Stomach (tissue), 9 donors: Measurements from ENCODE around the gene ROS1. TPM values are rescaled to one million over a fixed set of nuclear protein-coding genes. Genes with fewer than 3 reads are reported as not detected.

ENCODE experiments used
- DNase-seq, 2 donors: peaks; one replicate each; pipeline versions ENCODE4 v3.0.0 to v3.0.0-alpha.2; 2013 to 2019
- H3K27ac ChIP-seq, 5 donors: fragments of 200-600 bp in 4 of 5; sonication (generic) in 4 of 5; one replicate each; pipeline ENCODE4 v1.5.1; 2013 to 2019; ENCODE audit warnings: mild to moderate bottlenecking in 1 of 5, moderate library complexity in 1 of 5
- H3K27me3 ChIP-seq, 3 donors: fragments of 200-600 bp; sonication (generic); one replicate each; pipeline ENCODE4 v1.5.1; 2017 to 2019; ENCODE audit warnings: mixed run types in 1 of 3
- H3K36me3 ChIP-seq, 4 donors: fragments of 200-600 bp; sonication (generic); 1 replicate in 3 of 4; 2 replicates in 1 of 4; pipeline ENCODE4 v1.5.1; 2016 to 2019
- H3K4me1 ChIP-seq, 4 donors: fragments of 200-600 bp; sonication (generic); one replicate each; pipeline ENCODE4 v1.5.1; 2016 to 2019
- H3K4me3 ChIP-seq, 4 donors: fragments of 200-600 bp; sonication (generic) in 3 of 4; one replicate each; pipeline ENCODE4 v1.5.1; 2016 to 2019; ENCODE audit warnings: mild to moderate bottlenecking in 1 of 4
- H3K9me3 ChIP-seq, 4 donors: fragments of 200-600 bp; sonication (generic); one replicate each; pipeline ENCODE4 v1.5.1; 2016 to 2019
- EP300 ChIP-seq: sonication (generic); formaldehyde crosslinking; IDR thresholded peaks from one replicate; pipeline ENCODE4 v1.6.1; 2017; ENCODE audit warnings: antibody characterized with exemption
- POLR2A ChIP-seq, 4 donors: fragments of 450-650 bp; IDR thresholded peaks; one replicate each; pipeline ENCODE4 v1.6.1; 2016; ENCODE audit warnings: antibody characterized with exemption in 4 of 4, control low read depth in 2 of 4, mild to moderate bottlenecking in 1 of 4, moderate library complexity in 1 of 4
- POLR2AphosphoS5 ChIP-seq, 3 donors: sonication (generic); formaldehyde crosslinking; IDR thresholded peaks; one replicate each; pipeline ENCODE4 v1.6.1; 2016; ENCODE audit warnings: antibody characterized with exemption in 3 of 3
- WGBS, 5 donors: extraction: QIAGEN DNeasy Blood & Tissue Kit in 3 of 5; methylation state at CpG; one replicate each; pipeline versions ENCODE4 v1.1.5 to v1.1.7; 2013 to 2018; 5-methylcytosine and 5-hydroxymethylcytosine counted together
- intact Hi-C: fragments of 100-400 bp; cut with DNase I; formaldehyde crosslinking; loops from one replicate; pipeline ENCODE4 v1.15.1; 2023; ENCODE audit warnings: low total_unique reads
- polyA plus RNA-seq, 3 donors: library from polyadenylated mRNA; stranded (reverse); fragments of 200-250 nt; gene quantifications; one replicate each; pipeline ENCODE4 v1.2.3, GENCODE V29; 2013
- total RNA-seq, 5 donors: library from RNA; depleted of rRNA; stranded (reverse); fragments of >200 nt; gene quantifications; one replicate each; pipeline versions ENCODE4 v1.1.0 to v1.2.3, GENCODE V29; 2014 to 2016
- TF ChIP-seq, protein P1 (sequence below), 7 experiments: fragments of 450-650 bp in 4 of 7; fragments of 200-600 bp in 3 of 7; sonication (generic) in 3 of 7; IDR thresholded peaks; one replicate each; pipeline ENCODE4 v1.5.1; 2016 to 2019; ENCODE audit warnings: antibody characterized with exemption in 7 of 7, control low read depth in 2 of 7, mild to moderate bottlenecking in 1 of 7
- donor health status: healthy with polysubstance abuse.
- donor health status: Bipolar disorder and iron deficiency.
- donor health status: healthy.

Gene ROS1
- total and polyA plus RNA-seq, 8 donors, result 0.08 to 4.3 (median 2.1) TPM; not detected in 4

- TF ChIP-seq EP300 (no peak), POLR2A (IDR thresholded peaks at IDR 0.05) (no peak), POLR2AphosphoS5 (IDR thresholded peaks at IDR 0.05) (no peak)
- TF ChIP-seq, protein P1, sequence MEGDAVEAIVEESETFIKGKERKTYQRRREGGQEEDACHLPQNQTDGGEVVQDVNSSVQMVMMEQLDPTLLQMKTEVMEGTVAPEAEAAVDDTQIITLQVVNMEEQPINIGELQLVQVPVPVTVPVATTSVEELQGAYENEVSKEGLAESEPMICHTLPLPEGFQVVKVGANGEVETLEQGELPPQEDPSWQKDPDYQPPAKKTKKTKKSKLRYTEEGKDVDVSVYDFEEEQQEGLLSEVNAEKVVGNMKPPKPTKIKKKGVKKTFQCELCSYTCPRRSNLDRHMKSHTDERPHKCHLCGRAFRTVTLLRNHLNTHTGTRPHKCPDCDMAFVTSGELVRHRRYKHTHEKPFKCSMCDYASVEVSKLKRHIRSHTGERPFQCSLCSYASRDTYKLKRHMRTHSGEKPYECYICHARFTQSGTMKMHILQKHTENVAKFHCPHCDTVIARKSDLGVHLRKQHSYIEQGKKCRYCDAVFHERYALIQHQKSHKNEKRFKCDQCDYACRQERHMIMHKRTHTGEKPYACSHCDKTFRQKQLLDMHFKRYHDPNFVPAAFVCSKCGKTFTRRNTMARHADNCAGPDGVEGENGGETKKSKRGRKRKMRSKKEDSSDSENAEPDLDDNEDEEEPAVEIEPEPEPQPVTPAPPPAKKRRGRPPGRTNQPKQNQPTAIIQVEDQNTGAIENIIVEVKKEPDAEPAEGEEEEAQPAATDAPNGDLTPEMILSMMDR (IDR thresholded peaks at IDR 0.05), result no peak
- intact Hi-C loops, result no loop called here
- H3K9me3 ChIP-seq, result no peaks in the 10 kb centered on the region
- WGBS, 5 donors, result 74 to 88% (median 85%) methylated on average over 2 of the region's 2 CpGs
- no peak overlapping the region for H3K27ac ChIP-seq
- no peak overlapping the region for H3K4me3 ChIP-seq
- H3K36me3 ChIP-seq, result no peaks in the 10 kb centered on the region
- DNase-seq, result no peak
- H3K27me3 ChIP-seq, result no peaks in the 10 kb centered on the region
- no peaks in the 10 kb centered on the region for H3K4me1 ChIP-seq
These were observed 121.3 kb downstream of the ROS1 start for GRCh38 chr6:117304446-117304845.

- no peaks in the 10 kb centered on the region for H3K9me3 ChIP-seq
- TF ChIP-seq EP300 (no peak), POLR2A (IDR thresholded peaks at IDR 0.05) (no peak), POLR2AphosphoS5 (IDR thresholded peaks at IDR 0.05) (no peak)
- TF ChIP-seq, protein P1 (IDR thresholded peaks at IDR 0.05), result no peak
- intact Hi-C loops, result no loop called here
- H3K27me3 ChIP-seq, result no peaks in the 10 kb centered on the region
- H3K36me3 ChIP-seq, result no peaks in the 10 kb centered on the region
- no peak for DNase-seq
- H3K4me1 ChIP-seq, result no peaks in the 10 kb centered on the region
- 70 to 78% (median 74%) methylated on average over 3 of the region's 3 CpGs for WGBS, 5 donors
- H3K4me3 ChIP-seq, result no peak overlapping the region
- no peak overlapping the region for H3K27ac ChIP-seq
These were observed 122.4 kb downstream of the ROS1 start for GRCh38 chr6:117303323-117303722.

- no peak for DNase-seq
- no peaks in the 10 kb centered on the region for H3K9me3 ChIP-seq
- intact Hi-C loops, result no loop called here
- 87 to 96% (median 95%) methylated on average over 3 of the region's 3 CpGs for WGBS, 5 donors
- TF ChIP-seq POLR2A (IDR thresholded peaks at IDR 0.05) (no peak), POLR2AphosphoS5 (IDR thresholded peaks at IDR 0.05) (no peak), EP300 (no peak)
- TF ChIP-seq, protein P1 (IDR thresholded peaks at IDR 0.05), result no peak
- no peak overlapping the region for H3K27ac ChIP-seq
- H3K36me3 ChIP-seq, result no peaks in the 10 kb centered on the region
- no peaks in the 10 kb centered on the region for H3K4me1 ChIP-seq
- no peaks in the 10 kb centered on the region for H3K27me3 ChIP-seq
- H3K4me3 ChIP-seq, result no peak overlapping the region
These were observed 126.8 kb downstream of the ROS1 start for GRCh38 chr6:117298941-117299340.

- no peak overlapping the region for H3K27ac ChIP-seq
- TF ChIP-seq EP300 (no peak), POLR2AphosphoS5 (IDR thresholded peaks at IDR 0.05) (no peak), POLR2A (IDR thresholded peaks at IDR 0.05) (no peak)
- TF ChIP-seq, protein P1 (IDR thresholded peaks at IDR 0.05), result no peak
These were observed 135.4 kb downstream of the ROS1 start for GRCh38 chr6:117290173-117290846.

More at GRCh38 chr6:117290173-117290846, 135.4 kb downstream of the ROS1 start:
- Histone ChIP-seq H3K9me3 (no peaks in the 10 kb centered on the region), H3K4me3 (no peak overlapping the region), H3K27me3 (peaks cover 0 to 11% (median 0%) of the 10 kb centered on the region in 3 donors), H3K4me1 (no peaks in the 10 kb centered on the region), H3K36me3 (no peaks in the 10 kb centered on the region)
- DNase-seq, result no peak
- intact Hi-C loops, result no loop called here
- 47 to 69% (median 55%) methylated on average over 3 of the region's 3 CpGs for WGBS, 5 donors
